WTC11 (cell line): ENCODE data around the gene CDK6.

Experiments
- CBFB ChIP-seq: sonication (generic); formaldehyde crosslinking; IDR thresholded peaks from 2 replicates; pipeline ENCODE4 v1.8.1; 2022; ENCODE audit warnings: mild to moderate bottlenecking, low read depth, missing genetic modification reagents
- CTCF ChIP-seq: fragments of 200-600 bp; IDR thresholded peaks from 2 replicates; pipeline ENCODE4 v1.8.0; 2022; ENCODE audit warnings: antibody characterized with exemption
- E2F1 ChIP-seq: sonication (generic); formaldehyde crosslinking; IDR thresholded peaks from 2 replicates; pipeline ENCODE4 v1.8.0; 2022; ENCODE audit warnings: mild to moderate bottlenecking, missing genetic modification reagents
- FOXP4 ChIP-seq: sonication (generic); formaldehyde crosslinking; IDR thresholded peaks from 2 replicates; pipeline ENCODE4 v1.8.0; 2022; ENCODE audit warnings: mild to moderate bottlenecking, missing genetic modification reagents
- HMGXB4 ChIP-seq: sonication (generic); formaldehyde crosslinking; IDR thresholded peaks from 2 replicates; pipeline ENCODE4 v1.8.1; 2023; ENCODE audit warnings: mild to moderate bottlenecking, moderate library complexity, missing genetic modification reagents
- SMAD3 ChIP-seq: sonication (generic); formaldehyde crosslinking; IDR thresholded peaks from 2 replicates; pipeline ENCODE4 v1.8.0; 2022; ENCODE audit warnings: missing genetic modification reagents, mild to moderate bottlenecking, borderline replicate concordance
- SP1 ChIP-seq: sonication (generic); formaldehyde crosslinking; conservative IDR thresholded peaks from 2 replicates; pipeline ENCODE4 v1.8.1; 2022; ENCODE audit warnings: missing genetic modification reagents
- STAT6 ChIP-seq: sonication (generic); formaldehyde crosslinking; conservative IDR thresholded peaks from 2 replicates; pipeline ENCODE4 v1.8.1; 2023; ENCODE audit warnings: mild to moderate bottlenecking, low read depth, missing genetic modification reagents, moderate library complexity
- TP53 ChIP-seq: sonication (generic); formaldehyde crosslinking; IDR thresholded peaks from 2 replicates; pipeline ENCODE4 v1.8.1; 2023; ENCODE audit warnings: mild to moderate bottlenecking, missing genetic modification reagents
- USF1 ChIP-seq: sonication (generic); formaldehyde crosslinking; IDR thresholded peaks from 2 replicates; pipeline ENCODE4 v1.8.0; 2022; ENCODE audit warnings: mild to moderate bottlenecking, missing genetic modification reagents
- USF2 ChIP-seq: sonication (generic); formaldehyde crosslinking; IDR thresholded peaks from 2 replicates; pipeline ENCODE4 v1.8.1; 2023; ENCODE audit warnings: mild to moderate bottlenecking, missing genetic modification reagents, moderate library complexity
- ZBTB43 ChIP-seq: sonication (generic); formaldehyde crosslinking; IDR thresholded peaks from 2 replicates; pipeline ENCODE4 v1.8.1; 2023; ENCODE audit warnings: mild to moderate bottlenecking, missing genetic modification reagents
- ZNF671 ChIP-seq: fragments of 250-450 bp; sonication (Bioruptor Pico); IDR thresholded peaks from 2 replicates; pipeline ENCODE4 v1.8.0; 2021; ENCODE audit warnings: mild to moderate bottlenecking

- TF ChIP-seq USF1 (CRISPR knock-in tag) (no peak), CTCF (no peak), TP53 (CRISPR knock-in tag) (no peak), FOXP4 (no peak), ZNF671 (CRISPR knock-in tag) (no peak), E2F1 (CRISPR knock-in tag) (no peak), SMAD3 (CRISPR knock-in tag) (no peak), ZBTB43 (CRISPR knock-in tag) (no peak), HMGXB4 (no peak), SP1 (no peak), CBFB (CRISPR knock-in tag) (no peak), STAT6 (CRISPR knock-in tag) (no peak), USF2 (no peak)
These were observed 403 bp downstream of the CDK6 start for GRCh38 chr7:92835851-92836488.
